Ishikawa (cell line): Measurements from ENCODE around the gene ADGRB2.
A peak's percentile ranks its signal among the peaks of the same experiment; 100 is the strongest.

Experiments used
- CEBPB ChIP-seq: IDR thresholded peaks from 2 replicates; pipeline ENCODE4 v1.6.1; 2012
- CREB1 ChIP-seq: IDR thresholded peaks from 2 replicates; pipeline ENCODE4 v1.6.1; 2012; ENCODE audit warnings: low read depth
- EGR1 ChIP-seq: IDR thresholded peaks from 2 replicates; pipeline ENCODE4 v1.6.1; 2012
- EP300 ChIP-seq: IDR thresholded peaks from 2 replicates; pipeline ENCODE4 v1.6.1; 2012; ENCODE audit warnings: borderline replicate concordance
- FOXM1 ChIP-seq: IDR thresholded peaks from 2 replicates; pipeline ENCODE4 v1.6.1; 2012; ENCODE audit warnings: low read depth, borderline replicate concordance
- MAX ChIP-seq: IDR thresholded peaks from 2 replicates; pipeline ENCODE4 v1.6.1; 2012
- NFIC ChIP-seq: IDR thresholded peaks from 2 replicates; pipeline ENCODE4 v1.6.1; 2012
- RAD21 ChIP-seq: IDR thresholded peaks from 2 replicates; pipeline ENCODE4 v1.6.1; 2012; ENCODE audit warnings: low read depth
- REST ChIP-seq: IDR thresholded peaks from 2 replicates; pipeline ENCODE4 v1.6.1; 2012; ENCODE audit warnings: low read depth, mild to moderate bottlenecking
- TAF1 ChIP-seq: IDR thresholded peaks from 2 replicates; pipeline ENCODE4 v1.6.1; 2012; ENCODE audit warnings: low read depth, mild to moderate bottlenecking
- TCF12 ChIP-seq: IDR thresholded peaks from 2 replicates; pipeline ENCODE4 v1.6.1; 2012; ENCODE audit warnings: low read depth
- TEAD4 ChIP-seq: IDR thresholded peaks from 2 replicates; pipeline ENCODE4 v1.6.1; 2012
- USF1 ChIP-seq: IDR thresholded peaks from 2 replicates; pipeline ENCODE4 v1.6.1; 2012
- YY1 ChIP-seq: IDR thresholded peaks from 2 replicates; pipeline ENCODE4 v1.6.1; 2012; ENCODE audit warnings: low read depth
- ZBTB7A ChIP-seq: IDR thresholded peaks from 2 replicates; pipeline ENCODE4 v1.6.1; 2012; ENCODE audit warnings: low read depth

The ADGRB2 gene

GRCh38 chr1:31754397-31754796 lies 9.7 kb downstream of the ADGRB2 start:
- TF ChIP-seq TAF1 = no peak
- TF ChIP-seq REST = no peak
- no peak for TF ChIP-seq EP300
- TF ChIP-seq TCF12 = no peak
- no peak for TF ChIP-seq EGR1
- TF ChIP-seq FOXM1 = no peak
- TF ChIP-seq MAX = no peak
- TF ChIP-seq RAD21 = no peak
- TF ChIP-seq CREB1 = no peak
- TF ChIP-seq USF1 = no peak
- TF ChIP-seq TEAD4 = no peak
- TF ChIP-seq ZBTB7A = no peak
- no peak for TF ChIP-seq CEBPB
- TF ChIP-seq YY1 = no peak
- no peak for TF ChIP-seq NFIC

DNA sequence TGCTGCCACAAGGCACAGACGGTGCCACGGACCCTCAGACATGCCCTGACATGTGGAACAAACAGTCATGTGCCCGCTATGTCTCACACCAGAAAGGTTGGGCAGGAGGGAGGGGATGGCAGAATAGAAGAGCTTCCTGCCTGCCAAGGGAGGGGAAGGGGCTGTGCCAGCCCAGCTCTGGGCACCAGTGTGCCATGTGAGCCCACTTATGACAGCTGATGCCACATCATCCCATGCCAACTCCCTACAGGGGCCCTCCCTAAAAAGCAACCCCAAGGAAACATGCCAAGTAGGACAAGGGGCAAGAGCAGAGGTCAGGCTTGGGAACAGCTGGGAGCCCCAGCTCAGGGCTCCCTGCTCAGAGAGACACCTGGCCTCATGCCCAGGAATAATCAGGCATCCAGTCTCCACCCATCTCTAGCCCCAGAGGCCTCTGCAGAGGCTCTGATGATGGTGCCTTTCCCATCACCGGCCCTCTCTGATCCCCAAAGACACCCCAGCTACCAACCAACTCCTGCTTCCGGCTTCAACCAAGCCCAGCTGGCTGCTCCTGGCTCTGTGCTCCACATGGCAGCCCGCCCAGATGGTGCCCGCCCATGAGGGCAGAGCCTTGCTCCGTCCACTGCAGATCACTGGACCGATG lies 10.3 kb downstream of the ADGRB2 start:
- TF ChIP-seq RAD21 (no peak), CEBPB (no peak), CREB1 (no peak), MAX (0 out of 2 replicates have a peak, but pooled peaks have one; percentile 22), FOXM1 (no peak), USF1 (no peak), ZBTB7A (no peak), YY1 (no peak), TEAD4 (no peak), NFIC (peak; percentile 38; the same call in 1 of the 2 replicates), TAF1 (no peak)

- TF ChIP-seq REST = no peak
- no peak for TF ChIP-seq CREB1
- TF ChIP-seq USF1 = no peak
- no peak for TF ChIP-seq FOXM1
- no peak for TF ChIP-seq ZBTB7A
- no peak for TF ChIP-seq EGR1
- no peak for TF ChIP-seq TAF1
- TF ChIP-seq CEBPB = no peak
- TF ChIP-seq EP300 = no peak
- no peak for TF ChIP-seq MAX
- TF ChIP-seq RAD21 = no peak
- no peak for TF ChIP-seq TCF12
- no peak for TF ChIP-seq TEAD4
- no peak for TF ChIP-seq NFIC
Measured at GRCh38 chr1:31752952-31753475, 11.1 kb downstream of the ADGRB2 start.

DNA sequence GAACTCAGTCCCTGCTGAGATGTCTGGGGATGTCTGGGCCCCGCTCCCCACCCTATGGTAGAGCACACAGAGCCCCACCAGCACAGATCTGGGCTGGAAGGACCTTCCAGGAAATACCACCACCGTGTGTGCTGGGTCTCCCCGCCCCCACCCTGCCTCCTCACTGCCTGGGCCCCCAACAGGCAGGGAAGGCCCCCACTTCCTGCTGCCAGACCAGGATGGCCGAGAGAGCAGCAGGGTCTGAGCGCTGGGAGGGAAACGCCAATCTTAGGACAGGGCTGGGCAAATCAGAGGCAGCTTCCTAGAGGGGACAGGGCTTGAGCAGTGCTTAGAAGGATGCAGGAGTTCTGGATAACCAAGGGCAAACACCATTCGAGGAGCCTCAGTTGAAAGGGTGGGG lies 11.9 kb downstream of the ADGRB2 start:
- TF ChIP-seq CREB1 (no peak), CEBPB (no peak), REST (no peak), USF1 (no peak), EP300 (no peak), FOXM1 (no peak), MAX (no peak), ZBTB7A (no peak), YY1 (no peak), RAD21 (no peak), TAF1 (no peak), NFIC (no peak), EGR1 (no peak), TEAD4 (no peak), TCF12 (no peak)
